Spleen (tissue), 7 donors: ENCODE measurements around the gene SMO.

Experiments used
- CTCF ChIP-seq, 11 experiments: fragments of 200-600 bp in 7 of 11; fragments of 450-650 bp in 4 of 11; sonication (generic) in 4 of 11; IDR thresholded peaks in 8 of 11; conservative IDR thresholded peaks in 3 of 11; 1 replicate in 7 of 11; 2 replicates in 4 of 11; pipeline versions ENCODE4 v1.4.0 to v1.8.0; 2016 to 2021; ENCODE audit warnings: antibody characterized with exemption in 11 of 11, inconsistent platforms in 4 of 11, mild to moderate bottlenecking in 1 of 11
- POLR2AphosphoS5 ChIP-seq, 3 donors: sonication (generic); formaldehyde crosslinking; IDR thresholded peaks; one replicate each; pipeline ENCODE4 v1.5.1; 2017; ENCODE audit warnings: antibody characterized with exemption in 3 of 3
- donor health status: DM: no; HTN: no; CAD: no; lungs with moderate emphysema.
- donor health status: DM: no; HTN: no; CAD: no.
- donor health status: DM: no; HTN: no; CAD: no.

DNA sequence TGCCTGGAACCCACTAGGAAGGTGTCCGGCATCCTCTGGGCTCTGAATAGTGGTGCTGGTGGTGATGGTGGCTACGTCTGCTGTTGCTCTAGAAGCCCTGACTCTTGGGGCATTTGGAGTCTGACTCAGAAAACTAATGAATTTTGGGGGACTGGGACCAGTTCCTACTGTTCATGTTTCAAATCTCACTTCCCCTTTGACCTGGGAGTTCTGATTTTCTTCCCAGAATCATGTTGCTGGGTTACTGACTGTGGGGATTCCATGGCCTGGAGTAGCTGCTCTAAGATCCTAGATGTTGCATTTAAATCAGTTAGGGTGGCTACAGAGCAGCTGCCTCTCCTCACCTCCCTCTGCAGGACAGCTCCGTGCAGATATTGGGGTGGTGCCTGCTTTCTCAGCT is 40.7 kb upstream of the SMO start:
- no peak for TF ChIP-seq CTCF (IDR thresholded peaks at IDR 0.05 in 8 of 11, conservative IDR thresholded peaks at IDR 0.05 in 3 of 11)
- TF ChIP-seq POLR2AphosphoS5 (IDR thresholded peaks at IDR 0.05) = no peak
